Measurements from ENCODE around the gene PDGFB. TPM values are rescaled to one million over a fixed set of nuclear protein-coding genes. Genes with fewer than 3 reads are reported as not detected.

Gene PDGFB
- total RNA-seq, 2 donors from 2014 or later = 10.8 to 12.6 TPM

GRCh38 chr22:39185601-39186012, 59.2 kb downstream of the PDGFB start:
- H3K27me3 ChIP-seq (replicated peaks; ENCODE audit: insufficient read depth) = no peaks in the 10 kb centered on the region
- TF ChIP-seq, protein P1, sequence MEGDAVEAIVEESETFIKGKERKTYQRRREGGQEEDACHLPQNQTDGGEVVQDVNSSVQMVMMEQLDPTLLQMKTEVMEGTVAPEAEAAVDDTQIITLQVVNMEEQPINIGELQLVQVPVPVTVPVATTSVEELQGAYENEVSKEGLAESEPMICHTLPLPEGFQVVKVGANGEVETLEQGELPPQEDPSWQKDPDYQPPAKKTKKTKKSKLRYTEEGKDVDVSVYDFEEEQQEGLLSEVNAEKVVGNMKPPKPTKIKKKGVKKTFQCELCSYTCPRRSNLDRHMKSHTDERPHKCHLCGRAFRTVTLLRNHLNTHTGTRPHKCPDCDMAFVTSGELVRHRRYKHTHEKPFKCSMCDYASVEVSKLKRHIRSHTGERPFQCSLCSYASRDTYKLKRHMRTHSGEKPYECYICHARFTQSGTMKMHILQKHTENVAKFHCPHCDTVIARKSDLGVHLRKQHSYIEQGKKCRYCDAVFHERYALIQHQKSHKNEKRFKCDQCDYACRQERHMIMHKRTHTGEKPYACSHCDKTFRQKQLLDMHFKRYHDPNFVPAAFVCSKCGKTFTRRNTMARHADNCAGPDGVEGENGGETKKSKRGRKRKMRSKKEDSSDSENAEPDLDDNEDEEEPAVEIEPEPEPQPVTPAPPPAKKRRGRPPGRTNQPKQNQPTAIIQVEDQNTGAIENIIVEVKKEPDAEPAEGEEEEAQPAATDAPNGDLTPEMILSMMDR (IDR thresholded peaks at IDR 0.05) = no peak
- no peak overlapping the region for H3K27ac ChIP-seq
- no peak overlapping the region for H3K4me3 ChIP-seq
- DNase-seq (ENCODE audit: low spot score) (no peak), ATAC-seq (ENCODE audit: insufficient number of reproducible peaks, low FRiP score, low read depth) (no peak)
- H3K4me1 ChIP-seq (ENCODE audit: control insufficient read depth in 1 of 2, low read depth in 2 of 2) = no peaks in the 10 kb centered on the region
- no peaks in the 10 kb centered on the region for H3K36me3 ChIP-seq
- no peaks in the 10 kb centered on the region for H3K9me3 ChIP-seq

DNA sequence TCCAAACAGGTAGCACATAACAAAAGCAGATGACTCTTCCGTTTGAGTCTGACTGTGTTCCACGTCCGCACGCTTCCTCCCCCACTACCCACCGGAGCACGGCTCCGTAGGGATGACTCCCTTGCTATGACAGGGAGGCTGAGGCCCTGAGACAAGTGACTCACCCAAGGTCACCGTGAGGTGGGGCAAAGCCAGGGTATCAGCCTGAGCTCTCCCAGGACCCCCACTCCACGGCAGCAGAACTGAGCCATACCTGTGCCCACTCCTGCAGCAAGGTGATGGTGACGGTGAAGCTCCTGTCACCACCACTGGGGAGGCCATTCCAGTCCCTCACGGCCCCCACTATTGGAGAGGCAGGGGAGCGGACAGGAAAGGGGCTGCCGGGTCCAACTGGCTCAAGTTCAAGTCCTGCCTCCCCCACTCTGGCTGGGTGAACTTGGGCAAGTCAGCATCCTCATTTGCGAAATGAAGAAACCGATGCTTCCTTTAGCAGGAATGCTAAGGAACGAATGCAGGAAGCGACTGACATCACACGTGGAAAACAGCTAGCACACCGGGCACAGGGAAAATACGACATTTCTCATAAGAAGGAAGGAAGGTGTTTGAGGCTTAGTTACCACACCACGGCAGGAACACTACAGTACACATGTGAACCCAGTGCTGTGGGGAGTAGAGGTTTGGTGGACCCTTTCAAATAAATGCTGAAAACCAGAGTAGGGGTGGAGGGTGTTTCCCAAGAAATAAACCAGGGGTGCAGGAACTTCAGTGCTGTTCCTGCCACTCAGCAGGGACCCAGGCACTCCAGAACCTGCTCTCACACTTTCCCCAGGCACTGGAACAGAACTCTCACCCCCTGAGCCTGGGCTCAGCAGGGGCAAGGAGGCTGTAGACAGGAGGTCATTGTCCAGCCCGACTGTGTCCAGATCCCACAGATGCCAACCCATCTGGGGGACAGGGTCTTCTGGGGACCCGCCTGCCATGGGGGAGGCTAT, 59.9 kb downstream of the PDGFB start:
- no peaks in the 10 kb centered on the region for H3K9me3 ChIP-seq
- TF ChIP-seq, protein P1 (IDR thresholded peaks at IDR 0.05) = no peak
- DNase-seq (ENCODE audit: low spot score) (no peak), ATAC-seq (ENCODE audit: insufficient number of reproducible peaks, low FRiP score, low read depth) (no peak)
- H3K27me3 ChIP-seq (replicated peaks; ENCODE audit: insufficient read depth) = no peaks in the 10 kb centered on the region
- H3K4me1 ChIP-seq (ENCODE audit: control insufficient read depth in 1 of 2, low read depth in 2 of 2) = no peaks in the 10 kb centered on the region
- H3K4me3 ChIP-seq = no peak overlapping the region
- H3K36me3 ChIP-seq = no peaks in the 10 kb centered on the region
- no peak overlapping the region for H3K27ac ChIP-seq

DNA sequence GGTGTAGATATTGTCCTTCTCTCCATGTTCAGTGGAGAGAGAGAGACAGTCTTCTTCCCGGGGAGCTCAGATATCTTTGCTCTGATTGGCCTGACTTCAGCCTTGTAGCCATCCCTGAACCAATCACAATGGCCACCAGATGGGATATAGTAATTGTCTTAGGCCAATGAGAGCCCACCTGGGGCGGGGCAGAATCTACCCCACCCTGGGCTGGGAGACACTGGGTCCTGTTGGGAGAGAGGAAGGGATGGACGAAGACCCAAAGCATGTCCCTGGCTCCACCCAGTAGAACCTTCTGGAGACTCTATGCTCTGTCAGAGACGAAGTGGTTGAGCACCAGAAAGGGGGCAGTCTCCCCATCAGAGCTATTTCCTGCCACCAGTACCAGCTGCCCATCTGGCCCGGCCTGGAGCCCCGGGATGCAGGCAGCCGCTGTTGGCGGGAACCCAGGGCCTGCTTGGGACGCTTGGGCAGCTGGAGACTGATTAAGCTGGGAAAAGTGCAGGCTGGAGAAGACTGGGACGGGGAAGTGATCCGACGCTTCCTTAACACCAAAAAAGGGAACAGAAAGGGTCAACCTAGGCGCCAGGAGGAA, 60.7 kb downstream of the PDGFB start:
- Histone ChIP-seq H3K36me3 (no peaks in the 10 kb centered on the region), H3K27me3 (replicated peaks; ENCODE audit: insufficient read depth) (no peaks in the 10 kb centered on the region), H3K4me3 (no peak overlapping the region), H3K4me1 (ENCODE audit: control insufficient read depth in 1 of 2, low read depth in 2 of 2) (no peaks in the 10 kb centered on the region), H3K9me3 (no peaks in the 10 kb centered on the region), H3K27ac (no peak overlapping the region)
- DNase-seq (ENCODE audit: low spot score) = no peak
- TF ChIP-seq, protein P1 (IDR thresholded peaks at IDR 0.05) = no peak
- no peak for ATAC-seq (ENCODE audit: insufficient number of reproducible peaks, low FRiP score, low read depth)

DNA sequence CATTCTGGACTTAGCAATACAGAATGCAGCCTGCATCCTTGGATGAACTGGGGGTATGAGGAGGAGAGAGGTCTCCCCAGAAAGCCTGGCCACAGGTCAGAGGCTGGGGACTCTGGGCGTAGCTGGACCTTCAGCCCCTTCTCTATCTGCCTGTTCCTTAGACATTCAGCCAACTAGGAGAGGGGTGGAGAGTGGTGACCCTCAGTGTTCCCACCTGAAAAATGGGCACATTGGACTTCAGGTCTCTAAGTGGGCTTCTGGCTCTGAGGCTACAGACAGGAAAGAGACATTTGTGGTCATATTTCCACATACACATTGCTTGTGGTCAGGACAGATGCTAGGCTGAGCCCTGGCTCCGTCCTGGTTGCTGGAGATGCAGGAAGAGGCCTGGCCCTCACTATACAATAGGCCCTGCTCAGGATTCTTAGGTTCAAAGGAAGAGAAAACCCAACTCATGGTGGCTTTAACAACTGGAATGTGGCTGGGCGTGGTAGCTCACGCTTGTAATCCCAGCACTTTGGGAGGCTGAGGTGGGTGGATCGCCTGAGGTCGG, 62.2 kb downstream of the PDGFB start:
- H3K4me1 ChIP-seq (ENCODE audit: control insufficient read depth in 1 of 2, low read depth in 2 of 2) = no peaks in the 10 kb centered on the region
- H3K27me3 ChIP-seq (replicated peaks; ENCODE audit: insufficient read depth) = no peaks in the 10 kb centered on the region
- DNase-seq (ENCODE audit: low spot score) (no peak), ATAC-seq (ENCODE audit: insufficient number of reproducible peaks, low FRiP score, low read depth) (no peak)
- TF ChIP-seq, protein P1 (IDR thresholded peaks at IDR 0.05) = no peak
- H3K27ac ChIP-seq = no peak overlapping the region
- H3K9me3 ChIP-seq = no peaks in the 10 kb centered on the region
- H3K4me3 ChIP-seq = no peak overlapping the region
- H3K36me3 ChIP-seq = no peaks in the 10 kb centered on the region

DNA sequence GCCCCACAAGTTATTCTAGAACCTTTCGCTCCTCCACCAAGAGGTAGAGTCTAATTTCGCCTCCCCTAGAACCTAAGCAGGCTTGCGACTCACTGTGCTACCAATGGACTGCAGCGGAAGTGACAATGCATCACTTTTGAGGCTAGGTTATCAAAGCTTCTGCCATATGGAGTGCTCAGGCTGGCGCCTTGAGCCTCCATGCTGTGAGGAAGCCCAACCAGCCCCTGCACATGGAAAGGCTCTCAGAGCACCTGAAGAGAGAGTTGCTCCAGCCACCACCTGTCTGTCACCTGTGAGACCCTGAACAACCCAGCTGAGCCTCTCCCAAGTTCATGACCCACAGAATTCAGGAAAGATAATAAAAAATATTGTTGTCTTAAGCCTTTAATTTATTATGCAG, 63.0 kb downstream of the PDGFB start:
- TF ChIP-seq, protein P1 (IDR thresholded peaks at IDR 0.05) = no peak
- no peaks in the 10 kb centered on the region for H3K4me1 ChIP-seq (ENCODE audit: control insufficient read depth in 1 of 2, low read depth in 2 of 2)
- ATAC-seq (ENCODE audit: insufficient number of reproducible peaks, low FRiP score, low read depth) (no peak), DNase-seq (ENCODE audit: low spot score) (no peak)
- no peaks in the 10 kb centered on the region for H3K27me3 ChIP-seq (replicated peaks; ENCODE audit: insufficient read depth)
- no peak overlapping the region for H3K4me3 ChIP-seq
- H3K27ac ChIP-seq = no peak overlapping the region
- H3K9me3 ChIP-seq = no peaks in the 10 kb centered on the region
- H3K36me3 ChIP-seq = no peaks in the 10 kb centered on the region

Measured in thoracic aorta (tissue), 2 donors.